Measurements from ENCODE around the gene MXD4. TPM values are rescaled to one million over a fixed set of nuclear protein-coding genes. Genes with fewer than 3 reads are reported as not detected.

Gene MXD4
- total and polyA plus RNA-seq, 2 of the 13 experiments (the other 11 are each of a cell fraction or from before 2014, with no cell fraction given) = 29.0 to 31.3 TPM

- TF ChIP-seq, protein P1, sequence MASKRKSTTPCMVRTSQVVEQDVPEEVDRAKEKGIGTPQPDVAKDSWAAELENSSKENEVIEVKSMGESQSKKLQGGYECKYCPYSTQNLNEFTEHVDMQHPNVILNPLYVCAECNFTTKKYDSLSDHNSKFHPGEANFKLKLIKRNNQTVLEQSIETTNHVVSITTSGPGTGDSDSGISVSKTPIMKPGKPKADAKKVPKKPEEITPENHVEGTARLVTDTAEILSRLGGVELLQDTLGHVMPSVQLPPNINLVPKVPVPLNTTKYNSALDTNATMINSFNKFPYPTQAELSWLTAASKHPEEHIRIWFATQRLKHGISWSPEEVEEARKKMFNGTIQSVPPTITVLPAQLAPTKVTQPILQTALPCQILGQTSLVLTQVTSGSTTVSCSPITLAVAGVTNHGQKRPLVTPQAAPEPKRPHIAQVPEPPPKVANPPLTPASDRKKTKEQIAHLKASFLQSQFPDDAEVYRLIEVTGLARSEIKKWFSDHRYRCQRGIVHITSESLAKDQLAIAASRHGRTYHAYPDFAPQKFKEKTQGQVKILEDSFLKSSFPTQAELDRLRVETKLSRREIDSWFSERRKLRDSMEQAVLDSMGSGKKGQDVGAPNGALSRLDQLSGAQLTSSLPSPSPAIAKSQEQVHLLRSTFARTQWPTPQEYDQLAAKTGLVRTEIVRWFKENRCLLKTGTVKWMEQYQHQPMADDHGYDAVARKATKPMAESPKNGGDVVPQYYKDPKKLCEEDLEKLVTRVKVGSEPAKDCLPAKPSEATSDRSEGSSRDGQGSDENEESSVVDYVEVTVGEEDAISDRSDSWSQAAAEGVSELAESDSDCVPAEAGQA (IDR thresholded peaks at IDR 0.05; ENCODE audit: low read depth) = no peak
- TF ChIP-seq, protein P1 (CRISPR knock-in tag; IDR thresholded peaks at IDR 0.05; ENCODE audit: borderline replicate concordance) = no peak
- TF ChIP-seq POGZ (CRISPR knock-in tag; IDR thresholded peaks at IDR 0.05) = no peak
- TF ChIP-seq PBX3 (CRISPR knock-in tag; IDR thresholded peaks at IDR 0.05; ENCODE audit: borderline replicate concordance) = no peak
- no peak for TF ChIP-seq MBD4 (IDR thresholded peaks at IDR 0.05; ENCODE audit: borderline replicate concordance, low read length)
- no peak for TF ChIP-seq TBL1XR1 (IDR thresholded peaks at IDR 0.05; ENCODE audit: borderline replicate concordance, low read length, partially characterized antibody)
- no peak for TF ChIP-seq TOPORS (CRISPR knock-in tag; IDR thresholded peaks at IDR 0.05)
- TF ChIP-seq ZNF83 (CRISPR knock-in tag; IDR thresholded peaks at IDR 0.05; ENCODE audit: borderline replicate concordance) = no peak
- TF ChIP-seq ZXDC (CRISPR knock-in tag; IDR thresholded peaks at IDR 0.05) = no peak
- no peak for TF ChIP-seq ZBTB20 (CRISPR knock-in tag; IDR thresholded peaks at IDR 0.05; ENCODE audit: borderline replicate concordance, low read depth)
- TF ChIP-seq HBP1 (CRISPR knock-in tag; IDR thresholded peaks at IDR 0.05; ENCODE audit: low read depth) = no peak
- TF ChIP-seq ZNF441 (CRISPR knock-in tag; IDR thresholded peaks at IDR 0.05; ENCODE audit: borderline replicate concordance) = no peak
- TF ChIP-seq NFYC (CRISPR knock-in tag; IDR thresholded peaks at IDR 0.05) = no peak
Measured at GRCh38 chr4:2302387-2303119, 40.6 kb upstream of the MXD4 start (continued).

All from HepG2 (cell line).